HUES48 (cell line): Measurements from ENCODE around the gene FOXO6.

ENCODE experiments used
- H3K27ac ChIP-seq: one replicate; pipeline ENCODE4 v1.7.0; 2013; ENCODE audit warnings: low read depth, low read length, inconsistent platforms
- H3K27me3 ChIP-seq: 2 replicates; pipeline ENCODE4 v1.6.1; 2013; ENCODE audit warnings: mild to moderate bottlenecking, low read length; ENCODE audit not compliant: control insufficient read depth, insufficient read depth
- H3K36me3 ChIP-seq: 2 replicates; pipeline ENCODE4 v1.6.1; 2013; ENCODE audit warnings: low read length; ENCODE audit not compliant: control insufficient read depth, insufficient read depth
- H3K4me1 ChIP-seq: 2 replicates; pipeline ENCODE4 v1.6.1; 2013; ENCODE audit warnings: mild to moderate bottlenecking, low read length; ENCODE audit not compliant: control insufficient read depth, insufficient read depth
- H3K4me3 ChIP-seq: 2 replicates; pipeline ENCODE4 v1.5.1; 2013; ENCODE audit warnings: mild to moderate bottlenecking, low read depth, low read length
- H3K9ac ChIP-seq: 2 replicates; pipeline ENCODE4 v1.6.1; 2013; ENCODE audit warnings: mild to moderate bottlenecking, low read depth, low read length, moderate library complexity
- H3K9me3 ChIP-seq: 2 replicates; pipeline ENCODE4 v1.6.1; 2013; ENCODE audit warnings: low read length; ENCODE audit not compliant: control insufficient read depth, insufficient read depth

FOXO6 gene

DNA sequence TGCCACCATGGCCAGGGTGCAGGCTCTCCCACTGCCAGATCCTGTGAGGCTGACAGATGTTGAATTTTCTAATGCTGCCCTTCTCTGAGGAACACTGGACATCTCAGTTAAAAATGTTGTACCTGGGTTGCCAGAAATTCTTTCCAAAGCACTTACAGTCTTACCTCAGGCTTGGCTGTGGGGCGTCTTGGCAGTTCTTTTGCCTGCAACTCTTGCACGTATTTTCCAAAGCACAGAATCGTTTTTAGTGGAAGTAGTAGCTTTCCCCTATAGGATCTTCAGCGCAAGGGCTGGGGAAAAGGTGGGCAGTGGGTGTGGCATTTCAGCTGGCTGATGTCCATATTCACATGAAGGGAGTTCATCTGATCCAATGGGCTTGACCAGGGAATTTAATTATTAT is 69.3 kb downstream of the FOXO6 start:
- H3K27ac ChIP-seq, result no peak overlapping the region
- no peak overlapping the region for H3K9ac ChIP-seq
- no peaks in the 10 kb centered on the region for H3K36me3 ChIP-seq
- no peak overlapping the region for H3K4me3 ChIP-seq
- peaks cover 2% of the 10 kb centered on the region for H3K4me1 ChIP-seq
- no peaks in the 10 kb centered on the region for H3K27me3 ChIP-seq
- H3K9me3 ChIP-seq, result no peaks in the 10 kb centered on the region

DNA sequence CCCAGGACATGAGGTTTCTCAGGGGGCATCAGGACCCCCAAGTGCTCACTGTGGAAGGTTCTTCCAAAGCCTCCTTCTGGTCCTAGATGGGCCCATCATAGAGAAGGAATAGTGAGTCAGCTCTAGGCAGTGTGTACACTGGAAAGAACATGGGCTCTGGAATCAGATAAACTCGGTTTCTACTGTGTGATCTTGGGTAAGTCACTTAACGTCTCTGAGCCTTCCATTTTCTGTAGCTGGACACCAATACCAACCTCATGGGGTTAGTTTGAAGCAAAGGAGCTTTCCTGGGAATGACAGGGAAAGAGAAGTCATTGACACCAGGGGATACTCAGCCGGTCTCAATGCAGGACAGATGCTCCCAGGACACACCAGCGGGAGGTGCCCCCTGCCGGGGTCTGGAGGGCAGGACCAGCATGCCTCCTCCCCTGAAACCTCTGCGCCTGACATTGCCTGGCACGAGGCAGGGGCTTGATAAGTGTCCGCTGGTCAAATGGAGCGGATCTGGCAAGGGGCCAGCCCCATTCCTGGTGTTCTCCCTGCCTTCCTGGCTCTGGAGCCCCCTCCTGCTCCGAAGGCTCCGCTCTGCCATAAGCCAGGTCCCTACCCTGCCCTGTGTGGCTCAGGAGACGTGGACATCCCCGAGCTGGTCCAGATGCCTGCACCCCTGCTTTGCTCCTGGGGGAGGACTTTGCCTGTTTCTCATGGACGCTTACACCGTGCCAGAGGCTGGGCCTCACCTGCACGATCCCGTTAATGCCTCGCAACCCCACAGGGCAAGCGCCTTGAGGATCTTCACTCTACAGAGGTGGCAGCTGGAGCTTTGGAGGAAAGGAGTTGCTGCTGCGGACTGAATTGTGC is 70.5 kb downstream of the FOXO6 start:
- peaks cover 13% of the 10 kb centered on the region for H3K4me1 ChIP-seq
- H3K4me3 ChIP-seq, result no peak overlapping the region
- no peaks in the 10 kb centered on the region for H3K9me3 ChIP-seq
- H3K27me3 ChIP-seq, result no peaks in the 10 kb centered on the region; the same call in 1 of the 2 replicates
- H3K36me3 ChIP-seq, result no peaks in the 10 kb centered on the region
- H3K9ac ChIP-seq, result no peak overlapping the region
- H3K27ac ChIP-seq, result no peak overlapping the region
